Uterus (tissue), 4 donors: ENCODE measurements around the gene ARHGAP10. TPM values are rescaled to one million over a fixed set of nuclear protein-coding genes. Genes with fewer than 3 reads are reported as not detected.
"Not testable (repeated sequence)": the region's sequence is repeated elsewhere in the genome, so short reads cannot be mapped to it uniquely, and the experiment has no call there.

Experiments
- DNase-seq, 2 donors: peaks; one replicate each; pipeline ENCODE4 v3.0.0-alpha.2; 2019 to 2020
- H3K27ac ChIP-seq, 2 donors: fragments of 200-600 bp; sonication (generic); 1 replicate in 1 of 2; 2 replicates in 1 of 2; pipeline ENCODE4 v1.5.1; 2016 to 2018
- H3K27me3 ChIP-seq, 2 donors: fragments of 200-600 bp; sonication (generic); one replicate each; pipeline ENCODE4 v1.5.1; 2018 to 2019; ENCODE audit warnings: control low read depth in 1 of 2
- H3K36me3 ChIP-seq, 2 donors: fragments of 200-600 bp; sonication (generic); one replicate each; pipeline ENCODE4 v1.5.1; 2019; ENCODE audit warnings: control low read depth in 1 of 2
- H3K4me1 ChIP-seq, 2 donors: fragments of 200-600 bp; sonication (generic); one replicate each; pipeline ENCODE4 v1.5.1; 2018 to 2019; ENCODE audit warnings: control low read depth in 1 of 2
- H3K4me3 ChIP-seq, 2 donors: fragments of 200-600 bp; sonication (generic); 1 replicate in 1 of 2; 2 replicates in 1 of 2; pipeline ENCODE4 v1.5.1; 2018 to 2019; ENCODE audit warnings: mild to moderate bottlenecking in 1 of 2
- H3K9me3 ChIP-seq, 2 donors: fragments of 200-600 bp; sonication (generic); one replicate each; pipeline ENCODE4 v1.5.1; 2019; ENCODE audit warnings: control low read depth in 1 of 2
- POLR2A ChIP-seq, 2 donors: fragments of 450-650 bp; IDR thresholded peaks; one replicate each; pipeline ENCODE4 v1.6.1; 2016; ENCODE audit warnings: antibody characterized with exemption in 2 of 2, mild to moderate bottlenecking in 1 of 2, moderate library complexity in 1 of 2
- intact Hi-C: fragments of 100-400 bp; cut with DNase I; formaldehyde crosslinking; loops from one replicate; pipeline ENCODE4 v1.15.1; 2023; ENCODE audit warnings: low total_unique reads
- total RNA-seq, 4 donors: library from RNA; depleted of rRNA in 3 of 4; stranded (reverse); fragments of >200 nt in 3 of 4; gene quantifications; one replicate each; pipeline versions ENCODE4 v1.1.0 to v1.2.4, GENCODE V29; 2014 to 2023
- TF ChIP-seq, protein P1 (sequence below), 4 experiments: fragments of 200-600 bp in 2 of 4; fragments of 450-650 bp in 2 of 4; sonication (generic) in 2 of 4; IDR thresholded peaks; one replicate each; pipeline ENCODE4 v1.5.1; 2016 to 2019; ENCODE audit warnings: antibody characterized with exemption in 4 of 4, mild to moderate bottlenecking in 2 of 4, moderate library complexity in 1 of 4
- donor health status: DM: yes; HTN: yes; CAD: no.

The ARHGAP10 gene
- total RNA-seq, 4 donors from 2014 or later = 25.1 to 94.4 (median 54.4) TPM

DNA sequence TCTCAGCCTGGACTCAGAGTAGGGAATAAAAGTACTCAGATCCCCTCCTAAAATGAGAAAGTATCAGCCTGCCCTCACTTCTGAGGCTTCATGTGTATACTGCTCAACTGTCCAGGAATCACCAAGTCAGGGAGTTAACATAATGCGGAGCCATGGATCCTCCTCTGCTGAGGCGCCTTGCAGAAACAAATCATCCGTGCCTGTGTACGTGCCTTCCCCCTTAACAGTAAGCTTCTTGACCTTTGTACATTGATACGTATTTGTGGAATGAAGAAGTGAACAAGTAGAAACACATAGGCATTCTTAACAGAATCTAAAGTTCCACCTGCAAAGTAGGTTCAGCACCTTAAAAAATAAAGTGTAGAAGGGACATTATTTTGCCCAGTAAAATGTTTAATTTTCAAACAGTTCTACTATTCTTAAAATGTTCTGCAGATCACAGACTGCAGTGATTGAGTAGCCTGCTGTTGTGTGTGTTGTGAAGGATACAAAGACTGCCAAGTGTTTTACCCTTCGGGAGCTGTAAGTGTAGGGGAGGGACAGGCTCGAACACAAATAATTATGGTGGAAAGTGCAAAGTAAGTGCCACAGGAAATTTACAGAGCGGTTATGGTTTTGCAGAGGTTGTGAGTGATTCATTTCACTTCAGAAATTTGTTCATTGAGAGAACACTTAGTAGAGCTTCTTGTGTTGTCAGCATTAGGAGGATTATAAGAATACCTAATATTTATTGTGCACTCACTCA lies 61.9 kb downstream of the ARHGAP10 start:
- H3K4me3 ChIP-seq = no peak overlapping the region
- TF ChIP-seq POLR2A (IDR thresholded peaks at IDR 0.05) = no peak
- TF ChIP-seq, protein P1, sequence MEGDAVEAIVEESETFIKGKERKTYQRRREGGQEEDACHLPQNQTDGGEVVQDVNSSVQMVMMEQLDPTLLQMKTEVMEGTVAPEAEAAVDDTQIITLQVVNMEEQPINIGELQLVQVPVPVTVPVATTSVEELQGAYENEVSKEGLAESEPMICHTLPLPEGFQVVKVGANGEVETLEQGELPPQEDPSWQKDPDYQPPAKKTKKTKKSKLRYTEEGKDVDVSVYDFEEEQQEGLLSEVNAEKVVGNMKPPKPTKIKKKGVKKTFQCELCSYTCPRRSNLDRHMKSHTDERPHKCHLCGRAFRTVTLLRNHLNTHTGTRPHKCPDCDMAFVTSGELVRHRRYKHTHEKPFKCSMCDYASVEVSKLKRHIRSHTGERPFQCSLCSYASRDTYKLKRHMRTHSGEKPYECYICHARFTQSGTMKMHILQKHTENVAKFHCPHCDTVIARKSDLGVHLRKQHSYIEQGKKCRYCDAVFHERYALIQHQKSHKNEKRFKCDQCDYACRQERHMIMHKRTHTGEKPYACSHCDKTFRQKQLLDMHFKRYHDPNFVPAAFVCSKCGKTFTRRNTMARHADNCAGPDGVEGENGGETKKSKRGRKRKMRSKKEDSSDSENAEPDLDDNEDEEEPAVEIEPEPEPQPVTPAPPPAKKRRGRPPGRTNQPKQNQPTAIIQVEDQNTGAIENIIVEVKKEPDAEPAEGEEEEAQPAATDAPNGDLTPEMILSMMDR (IDR thresholded peaks at IDR 0.05) = no peak
- intact Hi-C loops = no loop called here
- no peaks in the 10 kb centered on the region for H3K27me3 ChIP-seq
- no peaks in the 10 kb centered on the region for H3K36me3 ChIP-seq
- no peak for DNase-seq
- H3K9me3 ChIP-seq = no peaks in the 10 kb centered on the region
- no peaks in the 10 kb centered on the region for H3K4me1 ChIP-seq
- no peak overlapping the region for H3K27ac ChIP-seq

DNA sequence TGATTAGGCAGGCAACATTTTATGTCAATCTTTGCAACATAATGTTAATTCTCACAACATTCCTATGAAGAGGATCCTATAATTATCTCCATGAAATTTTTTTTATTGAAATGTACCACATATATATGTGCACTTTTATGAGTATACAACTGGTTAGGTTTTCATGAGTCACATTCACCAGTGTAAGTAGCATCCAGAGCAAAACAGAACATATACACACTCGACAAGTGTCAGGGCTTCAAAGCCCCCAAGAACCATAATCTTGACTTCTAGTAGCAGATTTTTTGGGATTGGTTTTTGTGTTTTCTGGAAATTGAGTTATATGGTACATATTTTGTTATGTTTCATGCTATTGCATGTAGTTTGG lies 62.4 kb downstream of the ARHGAP10 start:
- H3K27ac ChIP-seq = no peak overlapping the region
- no peaks in the 10 kb centered on the region for H3K36me3 ChIP-seq
- no peaks in the 10 kb centered on the region for H3K4me1 ChIP-seq
- no peaks in the 10 kb centered on the region for H3K9me3 ChIP-seq
- no peak overlapping the region for H3K4me3 ChIP-seq
- TF ChIP-seq, protein P1 (IDR thresholded peaks at IDR 0.05) = no peak
- no peak for TF ChIP-seq POLR2A (IDR thresholded peaks at IDR 0.05)
- intact Hi-C loops = no loop called here
- H3K27me3 ChIP-seq = no peaks in the 10 kb centered on the region
- DNase-seq = no peak

DNA sequence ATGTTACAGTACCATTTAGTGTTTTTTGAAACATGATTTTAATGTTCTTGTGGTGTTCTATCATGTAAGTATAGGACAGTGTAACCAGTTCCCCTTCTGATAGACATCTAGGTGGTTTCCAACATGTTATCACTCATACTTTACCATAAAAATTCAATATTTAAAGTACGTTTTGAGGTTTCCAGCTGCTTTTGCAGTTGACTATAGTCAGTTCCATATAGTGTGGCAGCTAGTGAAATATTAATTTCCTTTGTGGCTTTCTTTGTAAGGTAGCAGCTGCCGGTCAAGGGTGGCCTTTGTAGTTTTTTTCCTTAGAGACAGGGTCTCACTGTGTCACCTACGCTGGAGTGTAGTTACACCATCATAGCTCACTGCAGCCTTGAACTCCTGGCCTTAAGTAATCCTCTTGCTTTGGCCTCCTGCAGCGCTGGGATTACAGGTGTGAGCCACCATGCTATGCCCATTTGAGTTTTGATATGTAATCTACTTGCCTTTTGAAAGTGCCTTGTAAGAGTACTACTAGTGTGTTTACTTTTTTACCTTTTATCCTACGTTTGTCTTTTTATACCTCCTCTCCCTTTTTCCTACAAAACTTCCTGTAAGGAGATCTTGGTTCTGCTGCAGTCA lies 63.0 kb downstream of the ARHGAP10 start:
- Histone ChIP-seq H3K27me3 (no peaks in the 10 kb centered on the region), H3K9me3 (no peaks in the 10 kb centered on the region), H3K4me1 (no peaks in the 10 kb centered on the region), H3K4me3 (no peak overlapping the region), H3K27ac (no peak overlapping the region), H3K36me3 (no peaks in the 10 kb centered on the region)
- TF ChIP-seq POLR2A (IDR thresholded peaks at IDR 0.05) = no peak
- TF ChIP-seq, protein P1 (IDR thresholded peaks at IDR 0.05) = no peak
- intact Hi-C loops = no loop called here
- no peak for DNase-seq

DNA sequence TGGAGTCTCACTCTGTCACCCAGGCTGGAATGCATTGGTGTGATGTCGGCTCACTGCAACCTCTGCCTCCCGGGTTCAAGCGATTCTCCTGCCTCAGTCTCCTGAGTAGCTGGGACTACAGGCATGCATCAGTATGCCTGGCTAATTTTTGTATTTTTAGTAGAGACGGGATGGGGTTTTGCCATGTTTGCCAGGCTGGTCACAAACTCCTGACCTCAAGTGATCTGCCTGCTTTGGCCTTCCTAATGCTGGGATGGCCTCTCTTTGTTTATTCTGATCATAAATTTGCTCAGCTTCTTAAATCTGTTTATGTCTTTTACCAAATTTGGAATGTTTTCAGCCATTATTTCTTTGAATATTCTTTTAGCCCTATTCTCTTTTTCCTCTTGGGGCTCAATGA lies 67.2 kb downstream of the ARHGAP10 start:
- H3K9me3 ChIP-seq, H3K36me3 ChIP-seq, H3K27ac ChIP-seq, H3K27me3 ChIP-seq, DNase-seq, H3K4me3 ChIP-seq, H3K4me1 ChIP-seq, intact Hi-C loops: not testable (repeated sequence)

DNA sequence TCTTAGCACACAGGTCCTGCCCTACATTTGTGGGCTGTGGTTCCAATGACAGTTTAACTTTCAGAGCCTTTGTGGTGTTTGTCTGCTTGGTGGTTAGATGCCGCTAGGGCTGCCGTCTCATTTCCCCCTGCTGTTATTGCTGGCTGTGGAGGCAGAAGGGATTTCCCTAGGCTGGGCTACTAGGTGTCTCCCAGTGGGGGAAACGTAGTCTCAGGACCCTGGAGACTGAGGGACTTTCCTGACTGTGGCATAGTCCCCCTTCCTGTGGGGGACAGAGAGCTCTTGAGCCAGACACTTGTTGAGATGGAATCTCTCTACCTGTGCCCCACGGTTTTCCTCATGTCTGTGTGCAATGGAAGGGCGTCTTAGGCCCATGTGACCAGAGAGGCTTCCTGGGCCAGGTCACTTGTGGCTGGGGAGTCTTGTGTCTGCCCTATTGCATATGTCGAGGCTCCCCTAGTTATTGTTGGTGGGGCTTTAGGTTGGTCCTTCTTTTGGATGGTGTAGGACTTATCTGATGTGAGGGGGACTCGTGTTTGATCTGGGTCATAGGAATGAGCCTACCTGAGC lies 68.2 kb downstream of the ARHGAP10 start:
- no peak for DNase-seq
- no peaks in the 10 kb centered on the region for H3K27me3 ChIP-seq
- no peak overlapping the region for H3K4me3 ChIP-seq
- no peak overlapping the region for H3K27ac ChIP-seq
- H3K36me3 ChIP-seq = no peaks in the 10 kb centered on the region
- TF ChIP-seq POLR2A (IDR thresholded peaks at IDR 0.05) = no peak
- TF ChIP-seq, protein P1 (IDR thresholded peaks at IDR 0.05) = no peak
- no peaks in the 10 kb centered on the region for H3K9me3 ChIP-seq
- H3K4me1 ChIP-seq = no peaks in the 10 kb centered on the region
- intact Hi-C loops = no loop called here
